CD4-positive, alpha-beta memory T cell (primary cell): ENCODE results near the gene RNF125. TPM values are rescaled to one million over a fixed set of nuclear protein-coding genes. Genes with fewer than 3 reads are reported as not detected.

Experiments used
- CTCF ChIA-PET: fragments of 350-600 bp; sonication (Branson Sonifier 250); formaldehyde crosslinking; loops from one replicate; lab custom pipeline; 2021; ENCODE audit warnings: inconsistent platforms; ENCODE audit not compliant: partially characterized antibody; lab: Charles Lee
- POLR2A ChIA-PET: fragments of 350-600 bp; sonication (Branson Sonifier 250); formaldehyde crosslinking; loops from one replicate; lab custom pipeline; 2021; ENCODE audit not compliant: partially characterized antibody; lab: Charles Lee
- DNase-seq, 5 donors: peaks; one replicate each; pipeline versions ENCODE4 v3.0.0 to v3.0.0-alpha.2; 2020 to 2022; ENCODE audit warnings: mixed read lengths in 1 of 5
- H3K27ac ChIP-seq: one replicate; pipeline ENCODE4 v1.7.0; 2013; ENCODE audit warnings: low read depth, low read length
- H3K27me3 ChIP-seq: 2 replicates; pipeline ENCODE4 v1.7.0; 2013; ENCODE audit warnings: mild to moderate bottlenecking, low read length, moderate library complexity; ENCODE audit not compliant: insufficient read depth
- H3K36me3 ChIP-seq: 2 replicates; pipeline ENCODE4 v1.7.0; 2013; ENCODE audit warnings: mild to moderate bottlenecking, low read length, moderate library complexity; ENCODE audit not compliant: insufficient read depth
- H3K4me1 ChIP-seq: 2 replicates; pipeline ENCODE4 v1.7.0; 2013; ENCODE audit warnings: mild to moderate bottlenecking, low read length, moderate library complexity; ENCODE audit not compliant: insufficient read depth
- H3K4me3 ChIP-seq, 2 donors: one replicate each; pipeline ENCODE4 v1.7.0; 2013; ENCODE audit warnings: low read length in 2 of 2, mild to moderate bottlenecking in 1 of 2
- H3K9me3 ChIP-seq, 2 donors: one replicate each; pipeline ENCODE4 v1.7.0; 2013; ENCODE audit warnings: low read length in 2 of 2, control low read depth in 1 of 2; ENCODE audit not compliant: control insufficient read depth in 1 of 2
- H3K27ac Mint-ChIP-seq, 7 donors: one replicate each; pipeline ENCODE4 v1.8.0; 2020 to 2021; ENCODE audit warnings: mixed read lengths in 7 of 7, mild to moderate bottlenecking in 6 of 7, inconsistent platforms in 3 of 7, moderate library complexity in 3 of 7
- H3K27me3 Mint-ChIP-seq, 2 donors: one replicate each; pipeline ENCODE4 v1.8.0; 2020 to 2021; ENCODE audit warnings: mixed read lengths in 2 of 2
- H3K36me3 Mint-ChIP-seq, 2 donors: one replicate each; pipeline ENCODE4 v1.8.0; 2020 to 2021; ENCODE audit warnings: mixed read lengths in 2 of 2, inconsistent platforms in 1 of 2, mild to moderate bottlenecking in 1 of 2
- H3K4me1 Mint-ChIP-seq, 4 donors: one replicate each; pipeline ENCODE4 v1.8.0; 2020 to 2021; ENCODE audit warnings: mixed read lengths in 4 of 4, mild to moderate bottlenecking in 1 of 4
- H3K4me3 Mint-ChIP-seq, 8 donors: one replicate each; pipeline ENCODE4 v1.8.0; 2020 to 2021; ENCODE audit warnings: mixed read lengths in 8 of 8, mild to moderate bottlenecking in 7 of 8, moderate library complexity in 6 of 8, inconsistent platforms in 3 of 8
- H3K9me3 Mint-ChIP-seq, 8 donors: one replicate each; pipeline ENCODE4 v1.8.0; 2020 to 2021; ENCODE audit warnings: mixed read lengths in 8 of 8, mild to moderate bottlenecking in 5 of 8, inconsistent platforms in 3 of 8, moderate library complexity in 1 of 8
- intact Hi-C: fragments of 100-400 bp; cut with micrococcal nuclease; formaldehyde crosslinking; loops from one replicate; pipeline ENCODE4 v1.15.1; 2023
- polyA plus RNA-seq, 2 donors: library from polyadenylated mRNA; unstranded; fragments of 300-500 nt; fragmentation: Illumina TruSeq; gene quantifications; one replicate each; pipeline ENCODE4 v1.2.3, GENCODE V29; 2021
- total RNA-seq, 2 experiments: library from RNA; stranded (reverse); gene quantifications; one replicate each; pipeline ENCODE4 v1.2.3, GENCODE V29; 2021

Gene RNF125
- total and polyA plus RNA-seq, 4 experiments from 2014 or later, result 38.2 to 82.7 (median 51.6) TPM

DNA sequence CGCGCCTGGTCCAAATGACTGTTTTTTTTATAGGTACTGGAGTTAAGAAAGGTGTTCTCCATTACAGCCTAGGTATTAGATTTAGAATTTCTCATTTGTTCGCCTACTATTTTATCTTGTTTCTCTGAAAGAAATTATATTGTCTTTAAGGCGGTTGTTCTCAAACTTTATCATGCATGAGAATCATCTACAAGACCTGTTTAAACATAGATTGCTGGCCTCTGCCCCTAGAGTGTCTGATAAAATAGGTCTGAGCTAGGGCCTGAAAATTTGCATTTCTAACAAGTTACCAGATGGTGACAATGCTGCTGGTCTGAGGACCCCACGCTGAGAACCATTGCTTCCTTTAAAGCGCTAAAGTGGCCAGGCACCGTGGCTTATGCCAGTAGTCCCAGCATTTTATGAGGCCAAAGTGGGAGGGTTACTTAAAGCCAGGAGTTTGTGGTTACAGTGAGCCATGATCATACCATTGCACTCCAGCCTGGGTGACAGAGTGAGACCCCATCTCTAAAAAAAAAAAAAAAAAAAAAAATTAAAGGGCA, 39.1 kb downstream of the RNF125 start:
- POLR2A ChIA-PET, result interaction anchor here (1.0 to 2.1 kb wide), 2 partner anchors 34 to 39 kb away, joined by 4 to 6 read pairs; partner anchors contain the start of genes RNF125 and RNF138

DNA sequence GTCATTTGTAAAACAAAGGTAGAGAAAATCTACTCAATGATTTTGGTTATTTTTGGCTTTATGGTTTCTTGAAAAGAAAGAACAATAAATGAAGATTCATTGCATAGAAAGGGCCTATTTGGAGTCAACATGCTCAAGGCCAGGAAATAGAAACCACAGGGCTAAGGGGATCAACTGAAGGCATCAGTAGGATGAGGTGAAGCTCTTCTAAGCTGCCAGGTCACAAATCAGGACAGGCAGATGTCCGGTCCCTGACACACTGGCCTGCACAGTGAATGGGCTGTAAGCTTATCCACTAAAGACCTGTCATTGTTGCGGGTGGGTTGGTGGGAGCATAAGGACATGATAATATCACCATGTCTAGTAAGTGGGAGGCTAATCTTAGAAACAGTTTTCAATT, 41.4 kb downstream of the RNF125 start:
- Mint-ChIP-seq H3K27me3 (no peaks in the 10 kb centered on the region), H3K4me1 (peaks cover 38 to 66% (median 51%) of the 10 kb centered on the region in 4 donors), H3K36me3 (peaks cover 42 to 60% of the 10 kb centered on the region in 2 donors), H3K4me3 (peak overlapping the region in 3 of 8 donors; percentile 1 to 44 (median 31)), H3K9me3 (peaks cover 0 to 1% (median 0%) of the 10 kb centered on the region in 8 donors), H3K27ac (peak overlapping the region in 6 of 7 donors; percentile 8 to 71 (median 43))
- H3K9me3 ChIP-seq, result no peaks in the 10 kb centered on the region
- H3K27me3 ChIP-seq, result no peaks in the 10 kb centered on the region
- peaks cover 38% of the 10 kb centered on the region for H3K4me1 ChIP-seq
- ChIA-PET POLR2A (interaction anchor here (1.2 to 3.1 kb wide), 3 partner anchors 25 to 41 kb away, joined by 3 to 27 read pairs (median 5); partner anchors contain the start of gene RNF125), CTCF (interaction anchor here (1.2 to 3.8 kb wide), 3 partner anchors 12 to 41 kb away, joined by 3 to 27 read pairs (median 13); partner anchors contain the start of gene RNF125)
- no peak overlapping the region for H3K27ac ChIP-seq
- no peak overlapping the region for H3K4me3 ChIP-seq
- H3K36me3 ChIP-seq, result peaks cover 6% of the 10 kb centered on the region
- DNase-seq, result no peak
- intact Hi-C loops, result no loop called here

More for the DNA sequence above, 39.1 kb downstream of the RNF125 start:
- Histone ChIP-seq H3K4me3 (no peak overlapping the region), H3K27ac (no peak overlapping the region), H3K9me3 (no peaks in the 10 kb centered on the region), H3K36me3 (peaks cover 6% of the 10 kb centered on the region), H3K4me1 (peaks cover 38% of the 10 kb centered on the region), H3K27me3 (no peaks in the 10 kb centered on the region)
- CTCF ChIA-PET, result no interaction called here
- no peaks in the 10 kb centered on the region for H3K27me3 Mint-ChIP-seq
- no peak for DNase-seq
- H3K4me1 Mint-ChIP-seq, result peaks cover 40 to 74% (median 57%) of the 10 kb centered on the region in 4 donors
- H3K36me3 Mint-ChIP-seq, result peaks cover 49 to 62% of the 10 kb centered on the region in 2 donors
- peaks cover 0 to 1% (median 0%) of the 10 kb centered on the region in 8 donors for H3K9me3 Mint-ChIP-seq
- no peak overlapping the region for H3K4me3 Mint-ChIP-seq
- intact Hi-C loops, result no loop called here
- H3K27ac Mint-ChIP-seq, result peak overlapping the region in 4 of 7 donors; percentile 22 to 53 (median 30)

DNA sequence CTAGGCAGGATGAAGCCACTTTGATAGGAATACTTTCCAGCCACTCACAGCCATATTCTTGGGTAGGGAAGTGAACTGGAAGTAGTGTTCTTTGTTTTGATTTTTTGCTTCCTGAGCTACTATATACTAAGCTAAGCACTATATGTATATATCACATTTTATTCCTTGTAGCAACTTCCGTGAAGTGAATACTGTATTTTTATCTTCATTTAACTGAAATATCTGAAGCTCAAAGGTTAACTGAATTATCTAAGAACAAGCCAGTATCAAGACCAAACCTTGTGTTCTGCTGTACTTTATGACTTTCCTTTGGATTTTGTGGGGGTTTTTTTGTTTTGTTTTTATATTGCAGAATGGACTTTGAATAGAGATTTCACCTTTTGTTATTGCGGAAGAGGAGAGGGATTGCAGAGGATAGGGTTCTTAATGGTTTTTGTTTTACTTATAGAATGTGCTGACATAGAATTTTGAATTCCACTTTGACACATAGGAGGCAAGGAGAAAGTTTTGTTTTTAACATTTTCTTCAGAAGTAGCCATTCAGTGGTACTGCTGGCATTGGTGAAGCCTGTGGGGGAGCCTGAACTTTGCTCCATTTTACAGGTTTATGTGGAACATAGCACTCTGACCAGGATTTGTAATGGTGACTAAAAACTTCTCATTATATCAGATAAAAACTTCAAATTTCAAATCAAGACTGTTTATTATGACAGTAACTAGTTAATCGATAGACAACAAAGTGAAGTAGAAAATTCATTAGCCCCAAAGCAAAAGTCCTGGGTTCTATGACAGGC, 48.9 kb downstream of the RNF125 start:
- H3K27me3 Mint-ChIP-seq, result no peaks in the 10 kb centered on the region
- Histone ChIP-seq H3K27ac (no peak overlapping the region), H3K27me3 (no peaks in the 10 kb centered on the region), H3K4me1 (peaks cover 8% of the 10 kb centered on the region), H3K4me3 (no peak overlapping the region), H3K36me3 (peaks cover 5% of the 10 kb centered on the region), H3K9me3 (no peaks in the 10 kb centered on the region)
- H3K27ac Mint-ChIP-seq, result peak overlapping the region in 3 of 7 donors; percentile 12 to 63 (median 21)
- no peak overlapping the region for H3K4me3 Mint-ChIP-seq
- CTCF ChIA-PET, result interaction anchor here (0.8 to 1.8 kb wide), 3 partner anchors 13 to 48 kb away, joined by 3 to 4 read pairs (median 3); partner anchors contain the start of gene RNF125
- POLR2A ChIA-PET, result interaction anchor here (1.0 to 2.1 kb wide), 2 partner anchors 24 to 49 kb away, joined by 6 to 8 read pairs; partner anchors contain the start of genes RNF125 and RNF138
- H3K36me3 Mint-ChIP-seq, result peaks cover 37 to 64% of the 10 kb centered on the region in 2 donors
- no peaks in the 10 kb centered on the region for H3K9me3 Mint-ChIP-seq
- intact Hi-C loops, result no loop called here
- DNase-seq, result no peak
- peaks cover 0 to 7% (median 5%) of the 10 kb centered on the region in 4 donors for H3K4me1 Mint-ChIP-seq

DNA sequence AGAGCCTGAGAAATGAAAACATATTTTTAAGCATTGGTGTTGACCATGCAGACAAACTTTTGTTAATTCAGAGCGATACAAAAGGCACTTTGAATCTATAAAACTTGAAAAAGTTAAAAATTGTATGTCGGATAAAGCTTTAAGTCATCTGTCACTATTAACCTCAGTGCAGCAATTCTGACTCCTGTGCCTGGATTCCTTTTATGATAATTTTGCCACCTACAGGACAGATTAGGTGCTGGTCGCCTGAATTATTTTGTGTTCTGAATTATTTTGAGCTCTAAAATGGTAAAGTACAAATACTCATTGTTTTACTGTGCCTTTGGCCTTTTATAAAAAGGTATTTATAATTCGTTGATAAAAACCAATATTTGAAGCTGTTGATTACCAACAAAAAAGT, 53.7 kb downstream of the RNF125 start:
- ChIA-PET POLR2A (interaction anchor here (0.6 to 4.7 kb wide), 10 partner anchors 11 to 130 kb away, joined by 3 to 62 read pairs (median 4); partner anchors contain the start of genes RNF125, RNF138 and TRAPPC8), CTCF (interaction anchor here (0.6 to 3.1 kb wide), 36 partner anchors 11 to 212 kb away, joined by 3 to 42 read pairs (median 6); partner anchors contain the start of genes RNF125, RNF138 and TRAPPC8)
- intact Hi-C loops, result loop anchor here (1.0 to 2.0 kb wide), 4 partner anchors 20 to 129 kb away; partner anchors contain the start of gene TRAPPC8

DNA sequence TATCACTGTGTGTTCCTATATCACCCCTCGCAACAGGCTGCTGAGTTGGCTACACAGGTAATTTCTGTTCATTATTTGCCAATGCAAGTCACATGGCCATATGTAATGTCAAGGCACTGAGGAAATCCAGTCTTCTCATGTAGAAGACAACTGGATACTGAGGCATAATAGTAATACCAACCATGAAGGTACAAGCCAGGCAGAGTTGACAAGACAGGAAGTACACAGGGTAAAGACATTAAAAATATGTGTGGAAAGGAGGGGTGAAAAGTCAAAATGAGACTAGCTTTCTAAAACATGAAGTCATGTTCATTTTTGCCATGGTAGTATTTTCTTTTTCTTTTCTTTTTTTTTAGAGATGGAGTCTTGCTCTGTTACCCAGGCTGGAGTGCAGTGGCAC, 55.6 kb downstream of the RNF125 start:
- Histone ChIP-seq H3K27me3 (no peaks in the 10 kb centered on the region), H3K9me3 (no peaks in the 10 kb centered on the region), H3K4me3 (no peak overlapping the region), H3K4me1 (peaks cover 9% of the 10 kb centered on the region), H3K27ac (no peak overlapping the region), H3K36me3 (peaks cover 5% of the 10 kb centered on the region)
- no peak for DNase-seq
- H3K4me3 Mint-ChIP-seq, result no peak overlapping the region
- H3K36me3 Mint-ChIP-seq, result peaks cover 36 to 56% of the 10 kb centered on the region in 2 donors
- no peaks in the 10 kb centered on the region for H3K27me3 Mint-ChIP-seq
- POLR2A ChIA-PET, result interaction anchor here (1.7 to 4.7 kb wide), 2 partner anchors 11 to 55 kb away, joined by 9 to 31 read pairs; partner anchors contain the start of gene RNF125
- CTCF ChIA-PET, result interaction anchor here (1.3 to 3.1 kb wide), 3 partner anchors 13 to 97 kb away, joined by 4 to 27 read pairs (median 9); no protein-coding TSS in a partner anchor
- peak overlapping the region in 5 of 7 donors; percentile 15 to 85 (median 52) for H3K27ac Mint-ChIP-seq
- H3K9me3 Mint-ChIP-seq, result no peaks in the 10 kb centered on the region
- intact Hi-C loops, result no loop called here
- peaks cover 6 to 11% (median 8%) of the 10 kb centered on the region in 4 donors for H3K4me1 Mint-ChIP-seq

More for the DNA sequence above, 53.7 kb downstream of the RNF125 start:
- no peaks in the 10 kb centered on the region for H3K9me3 Mint-ChIP-seq
- no peaks in the 10 kb centered on the region for H3K27me3 Mint-ChIP-seq
- H3K4me3 Mint-ChIP-seq, result no peak overlapping the region
- H3K27me3 ChIP-seq, result no peaks in the 10 kb centered on the region
- peaks cover 9% of the 10 kb centered on the region for H3K4me1 ChIP-seq
- peak in 4 of 5 donors; percentile 43 to 49 (median 48) for DNase-seq
- no peaks in the 10 kb centered on the region for H3K9me3 ChIP-seq
- peaks cover 5 to 11% (median 8%) of the 10 kb centered on the region in 4 donors for H3K4me1 Mint-ChIP-seq
- H3K36me3 ChIP-seq, result peaks cover 5% of the 10 kb centered on the region
- peak overlapping the region in 4 of 7 donors; percentile 13 to 64 (median 58) for H3K27ac Mint-ChIP-seq
- peaks cover 48 to 65% of the 10 kb centered on the region in 2 donors for H3K36me3 Mint-ChIP-seq
- H3K27ac ChIP-seq, result no peak overlapping the region
- no peak overlapping the region for H3K4me3 ChIP-seq

DNA sequence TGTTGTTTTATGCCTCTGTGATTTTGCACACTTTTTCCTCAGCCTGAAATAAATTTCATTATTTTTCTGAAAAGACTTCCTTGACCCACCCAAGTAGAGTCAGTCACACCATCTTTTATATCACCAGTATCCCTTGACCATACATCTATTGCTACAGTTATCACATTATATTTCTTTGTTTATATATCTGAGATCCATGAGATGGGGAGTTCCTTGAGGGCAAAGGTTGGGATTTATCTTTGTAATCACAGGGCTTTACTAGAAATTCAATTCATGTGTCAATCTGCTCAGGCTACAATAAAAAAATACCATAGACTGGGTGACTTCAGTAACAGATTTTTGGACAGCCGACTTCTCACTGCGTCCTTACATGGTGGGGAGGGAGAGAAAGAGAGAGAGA, 60.2 kb downstream of the RNF125 start:
- H3K4me3 ChIP-seq, result no peak overlapping the region
- no peak overlapping the region for H3K4me3 Mint-ChIP-seq
- peaks cover 5% of the 10 kb centered on the region for H3K36me3 ChIP-seq
- intact Hi-C loops, result no loop called here
- peaks cover 10% of the 10 kb centered on the region for H3K4me1 ChIP-seq
- ChIA-PET POLR2A (interaction anchor here (2.4 kb wide), 1 partner anchor 12 kb away, joined by 10 read pairs; the partner anchor contains the start of gene RNF138), CTCF (interaction anchor here (1.4 kb wide), 1 partner anchor 60 kb away, joined by 4 read pairs; the partner anchor contains the start of gene RNF125)
- H3K27me3 ChIP-seq, result no peaks in the 10 kb centered on the region
- H3K36me3 Mint-ChIP-seq, result peaks cover 23 to 26% of the 10 kb centered on the region in 2 donors
- H3K9me3 Mint-ChIP-seq, result peaks cover 0 to 3% (median 0%) of the 10 kb centered on the region in 8 donors
- H3K27ac ChIP-seq, result no peak overlapping the region
- H3K27me3 Mint-ChIP-seq, result no peaks in the 10 kb centered on the region
- H3K4me1 Mint-ChIP-seq, result peaks cover 13 to 19% (median 16%) of the 10 kb centered on the region in 4 donors
- peak overlapping the region in 1 of 7 donors; percentile 73 for H3K27ac Mint-ChIP-seq
- no peaks in the 10 kb centered on the region for H3K9me3 ChIP-seq
- no peak for DNase-seq
